Measurements from ENCODE around the gene NACC1. TPM values are rescaled to one million over a fixed set of nuclear protein-coding genes. Genes with fewer than 3 reads are reported as not detected.

Gene NACC1
- polyA plus RNA-seq, 1 donor (not counting 4 experiments of a cell fraction or from before 2014, with no cell fraction given): 32.9 TPM

- peaks cover 85% of the 10 kb centered on the region for H3K79me2 ChIP-seq (ENCODE audit: control insufficient read depth, insufficient read depth, low read length)
- DNase-seq (ENCODE audit: low read depth, low spot score) (no peak), FAIRE-seq (no peak)
- no peaks in the 10 kb centered on the region for H3K9me1 ChIP-seq (ENCODE audit: control insufficient read depth, extremely low read depth, insufficient read depth, low read length)
- dilution Hi-C loops (cut with MboI; ENCODE audit: extremely low pct_ligation_motif_present, low sequenced_read_pairs): no loop called here
- peaks cover 20% of the 10 kb centered on the region for H3K4me1 ChIP-seq (ENCODE audit: control insufficient read depth, extremely low read depth, insufficient read depth, low read length)
- no peak overlapping the region for H3K4me2 ChIP-seq (ENCODE audit: control insufficient read depth, extremely low read depth, insufficient read depth, low read depth, low read length)
- no peak overlapping the region for H2AFZ ChIP-seq (ENCODE audit: control insufficient read depth, low read length)
- H3K27ac ChIP-seq (ENCODE audit: control insufficient read depth, insufficient read depth, low read length): no peak overlapping the region
- H4K20me1 ChIP-seq (ENCODE audit: control insufficient read depth, extremely low read depth, insufficient read depth, low read length): peaks cover 28% of the 10 kb centered on the region
- H3K27me3 ChIP-seq (ENCODE audit: control insufficient read depth, extremely low read depth, insufficient read depth, low read length): no peaks in the 10 kb centered on the region
- H3K9ac ChIP-seq (ENCODE audit: control insufficient read depth, extremely low read depth, insufficient read depth, low read length): no peak overlapping the region
- no peak overlapping the region for H3K4me3 ChIP-seq (ENCODE audit: control insufficient read depth in 2 of 3, extremely low read depth in 1 of 3, insufficient read depth in 2 of 3, low read depth in 1 of 3, low read length in 3 of 3)
- H3K9me3 ChIP-seq (ENCODE audit: control insufficient read depth, low read depth, low read length): no peaks in the 10 kb centered on the region
- H3K36me3 ChIP-seq (ENCODE audit: control insufficient read depth in 2 of 2, extremely low read depth in 1 of 2, insufficient read depth in 2 of 2, low read length in 2 of 2): peaks cover 18 to 27% of the 10 kb centered on the region in 2 experiments
- TF ChIP-seq CTCF (optimal IDR thresholded peaks at IDR 0.05 in 1 of 3, IDR thresholded peaks at IDR 0.05 in 1 of 3, conservative IDR thresholded peaks at IDR 0.05 in 1 of 3; ENCODE audit: extremely low read depth in 1 of 3, insufficient read depth in 2 of 3, low read length in 3 of 3) (no peak), EZH2 (IDR thresholded peaks at IDR 0.05; ENCODE audit: low read length) (no peak)
Measured at GRCh38 chr19:13122275-13122878, 4.3 kb downstream of the NACC1 start.

- FAIRE-seq (no peak), DNase-seq (ENCODE audit: low read depth, low spot score) (no peak)
Measured at GRCh38 chr19:13122980-13123957, 5.2 kb downstream of the NACC1 start.

More at GRCh38 chr19:13122980-13123957, 5.2 kb downstream of the NACC1 start:
- no peak overlapping the region for H3K4me2 ChIP-seq (ENCODE audit: control insufficient read depth, extremely low read depth, insufficient read depth, low read depth, low read length)
- no peaks in the 10 kb centered on the region for H3K9me1 ChIP-seq (ENCODE audit: control insufficient read depth, extremely low read depth, insufficient read depth, low read length)
- no peaks in the 10 kb centered on the region for H3K9me3 ChIP-seq (ENCODE audit: control insufficient read depth, low read depth, low read length)
- H2AFZ ChIP-seq (ENCODE audit: control insufficient read depth, low read length): no peak overlapping the region
- H3K79me2 ChIP-seq (ENCODE audit: control insufficient read depth, insufficient read depth, low read length): peaks cover 94% of the 10 kb centered on the region
- no peak overlapping the region for H3K4me3 ChIP-seq (ENCODE audit: control insufficient read depth in 2 of 3, extremely low read depth in 1 of 3, insufficient read depth in 2 of 3, low read depth in 1 of 3, low read length in 3 of 3)
- H4K20me1 ChIP-seq (ENCODE audit: control insufficient read depth, extremely low read depth, insufficient read depth, low read length): peaks cover 35% of the 10 kb centered on the region
- dilution Hi-C loops (cut with MboI; ENCODE audit: extremely low pct_ligation_motif_present, low sequenced_read_pairs): no loop called here
- H3K27ac ChIP-seq (ENCODE audit: control insufficient read depth, insufficient read depth, low read length): no peak overlapping the region
- peaks cover 20 to 27% of the 10 kb centered on the region in 2 experiments for H3K36me3 ChIP-seq (ENCODE audit: control insufficient read depth in 2 of 2, extremely low read depth in 1 of 2, insufficient read depth in 2 of 2, low read length in 2 of 2)
- TF ChIP-seq EZH2 (IDR thresholded peaks at IDR 0.05; ENCODE audit: low read length) (no peak), CTCF (optimal IDR thresholded peaks at IDR 0.05 in 1 of 3, IDR thresholded peaks at IDR 0.05 in 1 of 3, conservative IDR thresholded peaks at IDR 0.05 in 1 of 3; ENCODE audit: extremely low read depth in 1 of 3, insufficient read depth in 2 of 3, low read length in 3 of 3) (no peak)
- H3K9ac ChIP-seq (ENCODE audit: control insufficient read depth, extremely low read depth, insufficient read depth, low read length): no peak overlapping the region
- H3K27me3 ChIP-seq (ENCODE audit: control insufficient read depth, extremely low read depth, insufficient read depth, low read length): no peaks in the 10 kb centered on the region
- peaks cover 18% of the 10 kb centered on the region for H3K4me1 ChIP-seq (ENCODE audit: control insufficient read depth, extremely low read depth, insufficient read depth, low read length)
